SU-DHL-6 (cell line): ENCODE results near the gene VWCE.

Source experiments
- EZH2phosphoT487 ChIP-seq: fragments of 200-600 bp; sonication (generic), shearing (Covaris generic); conservative IDR thresholded peaks from 2 replicates; pipeline ENCODE4 v1.6.1; 2018; ENCODE audit warnings: mild to moderate bottlenecking, antibody characterized with exemption, low read length, moderate library complexity, mixed read lengths
- TF ChIP-seq, protein P1 (sequence below): fragments of 200-600 bp; sonication (generic); IDR thresholded peaks from one replicate; pipeline ENCODE4 v1.5.1; 2017; ENCODE audit warnings: antibody characterized with exemption, mild to moderate bottlenecking, low read length, moderate library complexity; ENCODE audit not compliant: insufficient read depth, poor library complexity, severe bottlenecking

GRCh38 chr11:61292356-61292755 is 2.8 kb downstream of the VWCE start:
- TF ChIP-seq, protein P1, sequence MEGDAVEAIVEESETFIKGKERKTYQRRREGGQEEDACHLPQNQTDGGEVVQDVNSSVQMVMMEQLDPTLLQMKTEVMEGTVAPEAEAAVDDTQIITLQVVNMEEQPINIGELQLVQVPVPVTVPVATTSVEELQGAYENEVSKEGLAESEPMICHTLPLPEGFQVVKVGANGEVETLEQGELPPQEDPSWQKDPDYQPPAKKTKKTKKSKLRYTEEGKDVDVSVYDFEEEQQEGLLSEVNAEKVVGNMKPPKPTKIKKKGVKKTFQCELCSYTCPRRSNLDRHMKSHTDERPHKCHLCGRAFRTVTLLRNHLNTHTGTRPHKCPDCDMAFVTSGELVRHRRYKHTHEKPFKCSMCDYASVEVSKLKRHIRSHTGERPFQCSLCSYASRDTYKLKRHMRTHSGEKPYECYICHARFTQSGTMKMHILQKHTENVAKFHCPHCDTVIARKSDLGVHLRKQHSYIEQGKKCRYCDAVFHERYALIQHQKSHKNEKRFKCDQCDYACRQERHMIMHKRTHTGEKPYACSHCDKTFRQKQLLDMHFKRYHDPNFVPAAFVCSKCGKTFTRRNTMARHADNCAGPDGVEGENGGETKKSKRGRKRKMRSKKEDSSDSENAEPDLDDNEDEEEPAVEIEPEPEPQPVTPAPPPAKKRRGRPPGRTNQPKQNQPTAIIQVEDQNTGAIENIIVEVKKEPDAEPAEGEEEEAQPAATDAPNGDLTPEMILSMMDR: no peak
- TF ChIP-seq EZH2phosphoT487: no peak
